Loucy (cell line): ENCODE results near the gene ATXN7L2.

Experiments
- H2AFZ ChIP-seq: fragments of 200-600 bp; sonication (generic); 2 replicates; pipeline ENCODE4 v1.6.0; 2016; ENCODE audit warnings: antibody characterized with exemption, mild to moderate bottlenecking, low read length, moderate library complexity
- H3F3A ChIP-seq: fragments of 200-600 bp; 2 replicates; pipeline ENCODE4 v1.6.0; 2016; ENCODE audit warnings: antibody characterized with exemption, low read depth, mild to moderate bottlenecking
- H3K27me3 ChIP-seq: fragments of 200-600 bp; sonication (generic); 2 replicates; pipeline ENCODE4 v1.6.1; 2014; ENCODE audit warnings: low read length, mild to moderate bottlenecking; ENCODE audit not compliant: insufficient read depth, poor library complexity, severe bottlenecking
- H3K36me3 ChIP-seq: fragments of 200-600 bp; sonication (generic); 2 replicates; pipeline ENCODE4 v1.6.1; 2016; ENCODE audit warnings: low read length; ENCODE audit not compliant: insufficient read depth
- H3K4me1 ChIP-seq: fragments of 200-600 bp; sonication (generic); 2 replicates; pipeline ENCODE4 v1.5.1; 2014; ENCODE audit warnings: low read length, mild to moderate bottlenecking; ENCODE audit not compliant: insufficient read depth, poor library complexity, severe bottlenecking
- H3K4me2 ChIP-seq: fragments of 200-600 bp; sonication (generic); 2 replicates; pipeline ENCODE4 v1.6.0; 2014; ENCODE audit warnings: antibody characterized with exemption, low read length, low read depth, mild to moderate bottlenecking; ENCODE audit not compliant: poor library complexity, severe bottlenecking
- H3K4me3 ChIP-seq: fragments of 200-600 bp; sonication (generic); 2 replicates; pipeline ENCODE4 v1.5.1; 2014; ENCODE audit warnings: low read length, mild to moderate bottlenecking, mixed read lengths; ENCODE audit not compliant: poor library complexity, severe bottlenecking
- H3K79me2 ChIP-seq: fragments of 200-600 bp; sonication (generic); 2 replicates; pipeline ENCODE4 v1.6.1; 2014; ENCODE audit warnings: low read length; ENCODE audit not compliant: insufficient read depth
- H3K9ac ChIP-seq: fragments of 200-600 bp; sonication (generic); 2 replicates; pipeline ENCODE4 v1.6.0; 2014; ENCODE audit warnings: mild to moderate bottlenecking, low read depth, low read length, moderate library complexity; ENCODE audit not compliant: poor library complexity, severe bottlenecking
- H3K9me2 ChIP-seq: fragments of 200-600 bp; sonication (generic); replicated peaks from 2 replicates; pipeline ENCODE4 v1.6.1; 2016; ENCODE audit warnings: low read depth, low read length, mixed read lengths
- H3K9me3 ChIP-seq: fragments of 200-600 bp; sonication (generic); 2 replicates; pipeline ENCODE4 v1.6.1; 2014; ENCODE audit warnings: mild to moderate bottlenecking, antibody characterized with exemption, low read length, low read depth; ENCODE audit not compliant: insufficient read depth
- H4K20me1 ChIP-seq: fragments of 200-600 bp; sonication (generic); 2 replicates; pipeline ENCODE4 v1.6.0; 2014; ENCODE audit warnings: antibody characterized with exemption, low read length, mild to moderate bottlenecking; ENCODE audit not compliant: insufficient read depth, poor library complexity, severe bottlenecking
- CTCF ChIP-seq: fragments of 200-600 bp; sonication (generic); conservative IDR thresholded peaks from 2 replicates; pipeline ENCODE4 v1.5.1; 2014; ENCODE audit warnings: mild to moderate bottlenecking, antibody characterized with exemption, low read length
- EZH2phosphoT487 ChIP-seq: fragments of 200-600 bp; IDR thresholded peaks from 2 replicates; pipeline ENCODE4 v1.6.1; 2018; ENCODE audit warnings: antibody characterized with exemption, mild to moderate bottlenecking, moderate library complexity, borderline replicate concordance

The ATXN7L2 gene

DNA sequence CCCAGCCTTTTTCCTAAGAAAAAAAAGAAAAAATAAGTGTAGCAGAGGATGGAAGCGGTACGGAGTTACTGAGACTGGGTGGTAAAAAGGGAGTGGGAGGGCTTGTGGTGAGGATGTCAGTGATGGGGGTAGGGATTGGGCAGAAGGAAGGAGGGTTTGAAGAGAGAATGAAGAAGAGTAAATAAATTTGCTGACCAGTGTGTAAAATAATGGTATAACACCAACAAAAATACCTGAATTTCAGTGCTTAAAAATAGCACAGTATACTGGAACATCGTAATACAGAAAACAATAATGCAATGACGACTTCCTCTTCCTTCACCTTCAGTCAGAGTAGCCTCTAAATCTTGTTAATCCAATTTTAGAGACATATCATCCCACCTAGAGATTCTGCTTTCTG is 36.2 kb upstream of the ATXN7L2 start:
- H3K9me3 ChIP-seq, result no peaks in the 10 kb centered on the region
- no peak overlapping the region for H3K9ac ChIP-seq
- H3K27me3 ChIP-seq, result peaks cover 16% of the 10 kb centered on the region
- H3K4me2 ChIP-seq, result no peak overlapping the region
- no peaks in the 10 kb centered on the region for H3K4me1 ChIP-seq
- no peaks in the 10 kb centered on the region for H3K9me2 ChIP-seq
- H4K20me1 ChIP-seq, result no peaks in the 10 kb centered on the region
- H3K79me2 ChIP-seq, result no peaks in the 10 kb centered on the region
- H3K4me3 ChIP-seq, result no peak overlapping the region
- H2AFZ ChIP-seq, result no peak overlapping the region
- TF ChIP-seq EZH2phosphoT487 (no peak), CTCF (no peak)
- no peaks in the 10 kb centered on the region for H3K36me3 ChIP-seq
- H3F3A ChIP-seq, result no peaks in the 10 kb centered on the region

- Histone ChIP-seq H3K9me3 (peaks cover 12% of the 10 kb centered on the region), H3K9me2 (no peaks in the 10 kb centered on the region), H2AFZ (no peak overlapping the region), H3F3A (no peaks in the 10 kb centered on the region), H4K20me1 (no peaks in the 10 kb centered on the region), H3K9ac (no peak overlapping the region), H3K4me1 (no peaks in the 10 kb centered on the region), H3K27me3 (no peaks in the 10 kb centered on the region), H3K4me2 (no peak overlapping the region), H3K79me2 (no peaks in the 10 kb centered on the region), H3K36me3 (no peaks in the 10 kb centered on the region), H3K4me3 (no peak overlapping the region)
- no peak for TF ChIP-seq EZH2phosphoT487
- no peak for TF ChIP-seq CTCF
Observed at GRCh38 chr1:109454497-109455133, 29.1 kb upstream of the ATXN7L2 start.

GRCh38 chr1:109457819-109458218 is 25.9 kb upstream of the ATXN7L2 start:
- Histone ChIP-seq H3K36me3 (no peaks in the 10 kb centered on the region), H3K79me2 (no peaks in the 10 kb centered on the region), H3K9me2 (no peaks in the 10 kb centered on the region), H4K20me1 (no peaks in the 10 kb centered on the region), H3K4me3 (no peak overlapping the region), H3K27me3 (no peaks in the 10 kb centered on the region), H2AFZ (no peak overlapping the region), H3F3A (no peaks in the 10 kb centered on the region), H3K4me2 (no peak overlapping the region), H3K4me1 (no peaks in the 10 kb centered on the region), H3K9me3 (peaks cover 12% of the 10 kb centered on the region), H3K9ac (no peak overlapping the region)
- TF ChIP-seq CTCF (no peak), EZH2phosphoT487 (no peak)
